HepG2 (cell line): ENCODE results near the gene TBC1D1. TPM values are rescaled to one million over a fixed set of nuclear protein-coding genes. Genes with fewer than 3 reads are reported as not detected.

ENCODE experiments used
- ATAC-seq: fragments of 200-7000 bp; cut with Tn5 transposase; 3 replicates; pipeline ENCODE4 v1.9.1; 2020; ENCODE audit warnings: mild to moderate bottlenecking, moderate library complexity
- BruUV-seq: library from RNA; stranded (reverse); fragments of 400-500 nt; replicated peaks from 2 replicates; lab custom pipeline; 2021; lab: Mats Ljungman, UMichigan
- CTCF ChIA-PET: fragments of 300-600 bp; formaldehyde crosslinking; extraction: SDS; loops from one replicate; lab custom pipeline; 2021; ENCODE audit warnings: low total read pairs, inconsistent platforms, low intra/inter-chr PET ratio; lab: Yijun Ruan, JAX
- POLR2A ChIA-PET: fragments of 350-600 bp; sonication (Branson Sonifier 250); formaldehyde crosslinking; loops from one replicate; lab custom pipeline; 2020; ENCODE audit warnings: antibody characterized with exemption, inconsistent platforms; lab: Yijun Ruan, JAX
- DNase-seq: peaks from one replicate; pipeline ENCODE4 v3.0.0-alpha.2; 2015; ENCODE audit warnings: low spot score
- FAIRE-seq: peaks from 3 replicates; lab custom pipeline; 2011; peaks lifted over from hg19 to GRCh38; lab: Jason Lieb, UNC
- H2AFZ ChIP-seq: one replicate; pipeline ENCODE4 v1.6.1; 2011; ENCODE audit warnings: low read length, inconsistent platforms
- H3K27ac ChIP-seq: fragments of 300-600 bp; 3 replicates; pipeline ENCODE4 v1.8.0; 2011; ENCODE audit warnings: mixed run types, mild to moderate bottlenecking, mixed read lengths, low read length, inconsistent platforms; ENCODE audit not compliant: insufficient read depth; ENCODE audit errors: extremely low read length
- H3K27me3 ChIP-seq, 2 experiments: fragments of 200-600 bp in 1 of 2; 2 replicates in 1 of 2; 3 replicates in 1 of 2; pipeline versions ENCODE4 v1.6.0 to v1.8.0; 2011; ENCODE audit warnings: low read length in 2 of 2, mild to moderate bottlenecking in 2 of 2, moderate library complexity in 2 of 2, inconsistent platforms in 1 of 2; ENCODE audit not compliant: insufficient read depth in 2 of 2, control insufficient read depth in 1 of 2
- H3K36me3 ChIP-seq, 2 experiments: fragments of 200-600 bp in 1 of 2; replicated peaks in 1 of 2; 2 replicates in 1 of 2; 3 replicates in 1 of 2; pipeline versions ENCODE4 v1.5.1 to v1.8.0; 2011; ENCODE audit warnings: low read length in 2 of 2, inconsistent platforms in 1 of 2; ENCODE audit not compliant: insufficient read depth in 2 of 2, control insufficient read depth in 1 of 2
- H3K4me1 ChIP-seq: 2 replicates; pipeline ENCODE4 v1.5.1; 2012; ENCODE audit warnings: low read length, inconsistent platforms; ENCODE audit not compliant: insufficient read depth
- H3K4me2 ChIP-seq: 2 replicates; pipeline ENCODE4 v1.6.0; 2011; ENCODE audit warnings: low read depth, low read length, inconsistent platforms
- H3K4me3 ChIP-seq, 3 experiments: fragments of 200-600 bp in 1 of 3; sonication (generic), shearing (Covaris generic) in 1 of 3; replicated peaks in 1 of 3; 2 replicates each; pipeline ENCODE4 v1.5.1; 2011 to 2016; ENCODE audit warnings: low read length in 3 of 3, inconsistent platforms in 2 of 3, low read depth in 2 of 3, mild to moderate bottlenecking in 2 of 3, control low read depth in 1 of 3, mixed read lengths in 1 of 3; ENCODE audit not compliant: insufficient read depth in 1 of 3
- H3K79me2 ChIP-seq: one replicate; pipeline ENCODE4 v1.6.1; 2011; ENCODE audit warnings: low read length, inconsistent platforms; ENCODE audit not compliant: insufficient read depth
- H3K9ac ChIP-seq: 2 replicates; pipeline ENCODE4 v1.6.0; 2011; ENCODE audit warnings: mild to moderate bottlenecking, low read depth, low read length, inconsistent platforms; ENCODE audit not compliant: insufficient read depth
- H3K9me3 ChIP-seq: 2 replicates; pipeline ENCODE4 v1.5.1; 2012; ENCODE audit warnings: mild to moderate bottlenecking, low read length
- H4K20me1 ChIP-seq: 2 replicates; pipeline ENCODE4 v1.6.0; 2011; ENCODE audit warnings: inconsistent platforms, mild to moderate bottlenecking, low read length, moderate library complexity; ENCODE audit not compliant: insufficient read depth
- ATF7 ChIP-seq, 2 experiments: fragments of 450-650 bp in 1 of 2; sonication (generic) in 1 of 2; formaldehyde crosslinking in 1 of 2; IDR thresholded peaks; 2 replicates each; pipeline versions ENCODE4 v1.4.0 to v1.6.1; 2016 to 2020; ENCODE audit warnings: antibody characterized with exemption in 1 of 2, mild to moderate bottlenecking in 1 of 2, missing genetic modification reagents in 1 of 2
- FIP1L1 ChIP-seq: fragments of 200-400 bp; formaldehyde crosslinking; IDR thresholded peaks from 2 replicates; pipeline ENCODE4 v1.6.1; 2018; ENCODE audit warnings: low read depth, mild to moderate bottlenecking, low read length, moderate library complexity, borderline replicate concordance; ENCODE audit not compliant: insufficient read depth
- FOXK1 ChIP-seq: sonication (generic); formaldehyde crosslinking; IDR thresholded peaks from 2 replicates; pipeline ENCODE4 v1.4.0; 2020; ENCODE audit warnings: low read depth, missing genetic modification reagents, borderline replicate concordance
- IRX3 ChIP-seq: sonication (generic); formaldehyde crosslinking; IDR thresholded peaks from 2 replicates; pipeline ENCODE4 v1.8.1; 2023; ENCODE audit warnings: mild to moderate bottlenecking, low read depth, missing genetic modification reagents, borderline replicate concordance
- KMT2B ChIP-seq: IDR thresholded peaks from 2 replicates; pipeline ENCODE4 v1.6.1; 2016; ENCODE audit warnings: missing genetic modification reagents, missing compliant biosample characterization
- MTF1 ChIP-seq: sonication (generic); formaldehyde crosslinking; IDR thresholded peaks from 2 replicates; pipeline ENCODE4 v1.5.0; 2020; ENCODE audit warnings: missing genetic modification reagents
- NR1H2 ChIP-seq: sonication (generic); formaldehyde crosslinking; IDR thresholded peaks from 2 replicates; pipeline ENCODE4 v1.8.1; 2022; ENCODE audit warnings: low read depth, missing genetic modification reagents, borderline replicate concordance
- SRSF1 ChIP-seq: fragments of 200-400 bp; formaldehyde crosslinking; optimal IDR thresholded peaks from 2 replicates; pipeline ENCODE3; 2017; ENCODE audit warnings: mild to moderate bottlenecking, low read depth, low read length, moderate library complexity
- TBX2 ChIP-seq: sonication (generic); formaldehyde crosslinking; IDR thresholded peaks from 2 replicates; pipeline ENCODE4 v1.5.0; 2020; ENCODE audit warnings: missing genetic modification reagents, mild to moderate bottlenecking, borderline replicate concordance
- YEATS2 ChIP-seq: sonication (generic); formaldehyde crosslinking; IDR thresholded peaks from 2 replicates; pipeline ENCODE4 v1.4.0; 2020; ENCODE audit warnings: missing genetic modification reagents, borderline replicate concordance
- ZBTB8A ChIP-seq: sonication (generic); formaldehyde crosslinking; IDR thresholded peaks from 2 replicates; pipeline ENCODE4 v1.4.0; 2020; ENCODE audit warnings: mild to moderate bottlenecking, low read depth, missing genetic modification reagents, borderline replicate concordance
- ZEB1 ChIP-seq: IDR thresholded peaks from 2 replicates; pipeline ENCODE4 v1.6.1; 2012; ENCODE audit warnings: mild to moderate bottlenecking, low read depth, inconsistent platforms; ENCODE audit not compliant: insufficient replicate concordance
- ZNF124 ChIP-seq: sonication (generic); formaldehyde crosslinking; IDR thresholded peaks from 2 replicates; pipeline ENCODE4 v1.4.0; 2020; ENCODE audit warnings: missing genetic modification reagents
- ZNF225 ChIP-seq: sonication (generic); formaldehyde crosslinking; IDR thresholded peaks from 2 replicates; pipeline ENCODE4 v1.4.0; 2020; ENCODE audit warnings: mild to moderate bottlenecking, missing genetic modification reagents
- ZNF430 ChIP-seq: sonication (generic); formaldehyde crosslinking; IDR thresholded peaks from 2 replicates; pipeline ENCODE4 v1.9.0; 2021; ENCODE audit warnings: mild to moderate bottlenecking, missing genetic modification reagents
- ZNF605 ChIP-seq: sonication (generic); formaldehyde crosslinking; IDR thresholded peaks from 2 replicates; pipeline ENCODE4 v1.8.0; 2022; ENCODE audit warnings: mild to moderate bottlenecking, missing genetic modification reagents
- ZNF747 ChIP-seq: sonication (generic); formaldehyde crosslinking; IDR thresholded peaks from 2 replicates; pipeline ENCODE4 v1.8.1; 2023; ENCODE audit warnings: missing genetic modification reagents, mild to moderate bottlenecking, borderline replicate concordance
- WGBS: methylation state at CpG from one replicate; pipeline ENCODE4 v1.1.6; 2017; ENCODE audit warnings: low lambda C conversion rate; 5-methylcytosine and 5-hydroxymethylcytosine counted together
- in situ Hi-C: cut with HindIII; loops from 2 replicates; pipeline ENCODE4 v1.10.0; 2017; ENCODE audit warnings: low pct_unique_long_range_greater_than_20kb; ENCODE audit not compliant: extremely low pct_ligation_motif_present
- intact Hi-C: fragments of 100-400 bp; cut with micrococcal nuclease; formaldehyde crosslinking; loops from one replicate; pipeline ENCODE4 v1.10.0; 2022; ENCODE audit not compliant: unreplicated experiment
- polyA plus RNA-seq, 8 experiments: library from polyadenylated mRNA; depleted of rRNA in 3 of 8; stranded (reverse) in 7 of 8; unstranded in 1 of 8; fragments of >200 nt; fragmentation: Illumina TruSeq in 4 of 8; extraction: Trizol in 4 of 8; gene quantifications; 2 replicates each; pipeline versions ENCODE4 v1.2.1 to v1.2.3, GENCODE V29; 2011 to 2016; ENCODE audit warnings: low read depth in 4 of 8, missing spikeins in 1 of 8, mixed read lengths in 1 of 8; ENCODE audit not compliant: insufficient read depth in 1 of 8
- total RNA-seq, 5 experiments: library from RNA; depleted of rRNA; stranded (reverse); fragments of >200 nt; fragmentation: Illumina TruSeq; extraction: Trizol; gene quantifications; 2 replicates each; pipeline ENCODE4 v1.2.3, GENCODE V29; 2016; ENCODE audit warnings: low read depth in 1 of 5
- TF ChIP-seq, protein P1 (sequence below): IDR thresholded peaks from 2 replicates; pipeline ENCODE4 v1.6.1; 2016; ENCODE audit warnings: low read depth, missing genetic modification reagents, missing compliant biosample characterization
- TF ChIP-seq, protein P2 (sequence below): sonication (generic); formaldehyde crosslinking; IDR thresholded peaks from 2 replicates; pipeline ENCODE4 v1.8.0; 2022; ENCODE audit warnings: mild to moderate bottlenecking, missing genetic modification reagents

Gene TBC1D1
- total and polyA plus RNA-seq, 2 of the 13 experiments (the other 11 are each of a cell fraction or from before 2014, with no cell fraction given) = 37.3 to 62.8 TPM

DNA sequence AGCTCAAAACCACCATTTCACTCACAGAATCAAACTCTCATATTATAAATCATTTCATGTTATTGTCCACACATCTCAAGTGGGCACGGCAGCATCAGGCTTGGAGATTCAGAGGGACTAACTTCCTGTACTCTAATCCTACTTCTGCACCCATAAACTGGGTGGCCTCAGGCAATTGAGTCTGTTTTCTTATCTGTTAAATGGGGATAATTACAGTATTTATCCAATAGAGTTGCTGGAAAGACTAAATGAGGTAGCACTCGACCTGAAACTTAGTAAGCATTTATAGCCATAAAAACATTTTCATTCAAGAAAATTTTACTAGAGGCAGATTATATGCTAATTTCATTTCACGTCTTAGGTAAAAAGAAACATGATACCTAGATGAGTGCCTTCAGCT, 13.0 kb downstream of the TBC1D1 start:
- TF ChIP-seq ZNF124 (no peak), SRSF1 (no peak), MTF1 (no peak), IRX3 (CRISPR knock-in tag) (no peak), YEATS2 (no peak), ATF7 (IDR thresholded peaks at IDR 0.05) (no peak), ATF7 (CRISPR knock-in tag; IDR thresholded peaks at IDR 0.05) (no peak), ZNF225 (no peak), ZNF430 (no peak), NR1H2 (CRISPR knock-in tag) (no peak), FOXK1 (CRISPR knock-in tag) (no peak), ZNF605 (no peak), ZNF747 (no peak), ZEB1 (no peak), ZBTB8A (CRISPR knock-in tag) (no peak), KMT2B (CRISPR knock-in tag) (no peak), FIP1L1 (no peak), TBX2 (no peak)
- TF ChIP-seq, protein P1, sequence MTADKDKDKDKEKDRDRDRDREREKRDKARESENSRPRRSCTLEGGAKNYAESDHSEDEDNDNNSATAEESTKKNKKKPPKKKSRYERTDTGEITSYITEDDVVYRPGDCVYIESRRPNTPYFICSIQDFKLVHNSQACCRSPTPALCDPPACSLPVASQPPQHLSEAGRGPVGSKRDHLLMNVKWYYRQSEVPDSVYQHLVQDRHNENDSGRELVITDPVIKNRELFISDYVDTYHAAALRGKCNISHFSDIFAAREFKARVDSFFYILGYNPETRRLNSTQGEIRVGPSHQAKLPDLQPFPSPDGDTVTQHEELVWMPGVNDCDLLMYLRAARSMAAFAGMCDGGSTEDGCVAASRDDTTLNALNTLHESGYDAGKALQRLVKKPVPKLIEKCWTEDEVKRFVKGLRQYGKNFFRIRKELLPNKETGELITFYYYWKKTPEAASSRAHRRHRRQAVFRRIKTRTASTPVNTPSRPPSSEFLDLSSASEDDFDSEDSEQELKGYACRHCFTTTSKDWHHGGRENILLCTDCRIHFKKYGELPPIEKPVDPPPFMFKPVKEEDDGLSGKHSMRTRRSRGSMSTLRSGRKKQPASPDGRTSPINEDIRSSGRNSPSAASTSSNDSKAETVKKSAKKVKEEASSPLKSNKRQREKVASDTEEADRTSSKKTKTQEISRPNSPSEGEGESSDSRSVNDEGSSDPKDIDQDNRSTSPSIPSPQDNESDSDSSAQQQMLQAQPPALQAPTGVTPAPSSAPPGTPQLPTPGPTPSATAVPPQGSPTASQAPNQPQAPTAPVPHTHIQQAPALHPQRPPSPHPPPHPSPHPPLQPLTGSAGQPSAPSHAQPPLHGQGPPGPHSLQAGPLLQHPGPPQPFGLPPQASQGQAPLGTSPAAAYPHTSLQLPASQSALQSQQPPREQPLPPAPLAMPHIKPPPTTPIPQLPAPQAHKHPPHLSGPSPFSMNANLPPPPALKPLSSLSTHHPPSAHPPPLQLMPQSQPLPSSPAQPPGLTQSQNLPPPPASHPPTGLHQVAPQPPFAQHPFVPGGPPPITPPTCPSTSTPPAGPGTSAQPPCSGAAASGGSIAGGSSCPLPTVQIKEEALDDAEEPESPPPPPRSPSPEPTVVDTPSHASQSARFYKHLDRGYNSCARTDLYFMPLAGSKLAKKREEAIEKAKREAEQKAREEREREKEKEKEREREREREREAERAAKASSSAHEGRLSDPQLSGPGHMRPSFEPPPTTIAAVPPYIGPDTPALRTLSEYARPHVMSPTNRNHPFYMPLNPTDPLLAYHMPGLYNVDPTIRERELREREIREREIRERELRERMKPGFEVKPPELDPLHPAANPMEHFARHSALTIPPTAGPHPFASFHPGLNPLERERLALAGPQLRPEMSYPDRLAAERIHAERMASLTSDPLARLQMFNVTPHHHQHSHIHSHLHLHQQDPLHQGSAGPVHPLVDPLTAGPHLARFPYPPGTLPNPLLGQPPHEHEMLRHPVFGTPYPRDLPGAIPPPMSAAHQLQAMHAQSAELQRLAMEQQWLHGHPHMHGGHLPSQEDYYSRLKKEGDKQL (CRISPR knock-in tag) = no peak
- TF ChIP-seq, protein P2, sequence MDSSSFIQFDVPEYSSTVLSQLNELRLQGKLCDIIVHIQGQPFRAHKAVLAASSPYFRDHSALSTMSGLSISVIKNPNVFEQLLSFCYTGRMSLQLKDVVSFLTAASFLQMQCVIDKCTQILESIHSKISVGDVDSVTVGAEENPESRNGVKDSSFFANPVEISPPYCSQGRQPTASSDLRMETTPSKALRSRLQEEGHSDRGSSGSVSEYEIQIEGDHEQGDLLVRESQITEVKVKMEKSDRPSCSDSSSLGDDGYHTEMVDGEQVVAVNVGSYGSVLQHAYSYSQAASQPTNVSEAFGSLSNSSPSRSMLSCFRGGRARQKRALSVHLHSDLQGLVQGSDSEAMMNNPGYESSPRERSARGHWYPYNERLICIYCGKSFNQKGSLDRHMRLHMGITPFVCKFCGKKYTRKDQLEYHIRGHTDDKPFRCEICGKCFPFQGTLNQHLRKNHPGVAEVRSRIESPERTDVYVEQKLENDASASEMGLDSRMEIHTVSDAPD (CRISPR knock-in tag) = no peak
- no peak overlapping the region for H2AFZ ChIP-seq
- no peak for ATAC-seq
- H3K9ac ChIP-seq = no peak overlapping the region
- no peaks in the 10 kb centered on the region for H3K79me2 ChIP-seq
- H4K20me1 ChIP-seq = no peaks in the 10 kb centered on the region
- H3K4me2 ChIP-seq = no peak overlapping the region
- intact Hi-C loops (no loop called here), in situ Hi-C loops (no loop called here)
- no peak for DNase-seq
- ChIA-PET CTCF (no interaction called here), POLR2A (no interaction called here)
- FAIRE-seq = no peak
- 47% methylated on average over 3 of the region's 3 CpGs for whole genome bisulfite sequencing
- H3K27ac ChIP-seq = no peak overlapping the region
- no peaks in the 10 kb centered on the region for H3K9me3 ChIP-seq
- peaks cover 0 to 8% of the 10 kb centered on the region in 2 experiments; a peak in 2 of 5 replicates for H3K27me3 ChIP-seq
- H3K4me3 ChIP-seq = no peak overlapping the region
- no TSS peak for BruUV-seq
- H3K4me1 ChIP-seq = peaks cover 7% of the 10 kb centered on the region; the same call in 1 of the 2 replicates
- H3K36me3 ChIP-seq = no peaks in the 10 kb centered on the region
